Lower lobe of right lung (tissue), 2 donors: ENCODE results near the gene SYNGR4. TPM values are rescaled to one million over a fixed set of nuclear protein-coding genes. Genes with fewer than 3 reads are reported as not detected.
"Not testable (repeated sequence)": the region's sequence is repeated elsewhere in the genome, so short reads cannot be mapped to it uniquely, and the experiment has no call there.

ENCODE experiments used
- ATAC-seq, 2 donors: fragments of 200-7000 bp; cut with Tn5 transposase; one replicate each; pipeline ENCODE4 v1.9.1; 2020 to 2022; ENCODE audit warnings: mild to moderate bottlenecking in 2 of 2, moderate library complexity in 2 of 2
- DNase-seq: peaks from one replicate; pipeline ENCODE4 v3.0.0-alpha.2; 2020
- H3K27ac ChIP-seq: fragments of 200-600 bp; one replicate; pipeline ENCODE4 v1.8.0; 2022
- H3K27me3 ChIP-seq: fragments of 200-600 bp; one replicate; pipeline ENCODE4 v1.8.0; 2022; ENCODE audit warnings: low read depth
- H3K36me3 ChIP-seq: fragments of 200-600 bp; one replicate; pipeline ENCODE4 v1.8.0; 2022; ENCODE audit warnings: mild to moderate bottlenecking
- H3K4me1 ChIP-seq: fragments of 200-600 bp; one replicate; pipeline ENCODE4 v1.8.0; 2022
- H3K4me3 ChIP-seq: fragments of 200-600 bp; one replicate; pipeline ENCODE4 v1.8.0; 2022; ENCODE audit warnings: mild to moderate bottlenecking
- H3K9me3 ChIP-seq: fragments of 200-600 bp; one replicate; pipeline ENCODE4 v1.8.0; 2022
- intact Hi-C: fragments of 100-400 bp; cut with DNase I; formaldehyde crosslinking; loops from one replicate; pipeline ENCODE4 v1.11.0; 2022
- total RNA-seq: library from RNA; stranded (reverse); fragmentation: NEBNext Ultra II Directional; extraction: Animal tissue kit (Norgen Biotek cat#: 25700); gene quantifications from one replicate; pipeline ENCODE4 v1.2.1, GENCODE V29; 2021
- TF ChIP-seq, protein P1 (sequence below): fragments of 200-600 bp; IDR thresholded peaks from one replicate; pipeline ENCODE4 v1.8.0; 2022; ENCODE audit warnings: antibody characterized with exemption, mild to moderate bottlenecking
- donor health status: DM: no; HTN: yes; CAD: no; lungs with severe emphysema.

SYNGR4 gene
- total RNA-seq, 1 donor from 2014 or later: not detected

DNA sequence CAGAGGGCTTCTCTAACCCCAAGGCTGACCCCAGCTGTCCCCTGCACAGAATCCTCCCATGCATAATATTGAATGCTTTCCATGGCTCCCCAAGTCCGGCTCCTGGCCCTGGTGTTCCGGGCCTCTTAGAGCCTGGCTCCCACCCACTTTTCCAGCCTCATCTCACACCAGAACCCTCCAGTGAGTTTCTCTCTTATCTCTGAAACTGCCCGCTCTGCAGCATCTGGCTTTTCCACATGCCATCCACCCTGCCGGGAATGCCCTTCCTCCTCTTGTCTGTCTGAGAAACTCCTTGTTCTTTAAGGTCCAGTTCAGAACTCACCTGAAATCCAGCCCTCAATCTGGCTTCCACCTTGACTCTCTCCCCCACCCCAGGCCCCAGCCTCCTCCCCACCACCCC is 6.8 kb downstream of the SYNGR4 start:
- ATAC-seq: no peak
- H3K9me3 ChIP-seq: no peaks in the 10 kb centered on the region
- intact Hi-C loops: no loop called here

DNA sequence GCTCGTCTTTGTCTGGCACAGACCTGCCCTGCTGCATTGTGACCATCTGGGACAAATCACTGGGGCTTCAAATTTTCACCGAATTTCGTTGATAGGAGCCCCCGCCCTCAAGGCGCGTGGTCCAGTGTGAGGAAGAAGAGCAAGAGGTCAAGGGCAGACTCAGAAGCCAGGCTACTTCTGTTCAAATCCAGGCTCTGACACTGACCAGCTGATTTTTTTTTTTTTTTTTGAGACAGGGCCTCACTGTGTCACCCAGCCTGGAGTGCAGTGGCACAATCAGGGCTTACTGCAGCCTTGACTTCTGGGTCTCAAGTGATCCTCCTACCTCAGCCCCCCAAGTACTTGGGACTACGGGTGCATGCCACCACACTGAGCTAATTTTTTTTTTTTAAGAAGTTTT is 7.2 kb downstream of the SYNGR4 start:
- no peak overlapping the region for H3K4me3 ChIP-seq
- no peaks in the 10 kb centered on the region for H3K4me1 ChIP-seq
- H3K27me3 ChIP-seq: no peaks in the 10 kb centered on the region
- H3K9me3 ChIP-seq: no peaks in the 10 kb centered on the region
- H3K27ac ChIP-seq: no peak overlapping the region
- TF ChIP-seq, protein P1, sequence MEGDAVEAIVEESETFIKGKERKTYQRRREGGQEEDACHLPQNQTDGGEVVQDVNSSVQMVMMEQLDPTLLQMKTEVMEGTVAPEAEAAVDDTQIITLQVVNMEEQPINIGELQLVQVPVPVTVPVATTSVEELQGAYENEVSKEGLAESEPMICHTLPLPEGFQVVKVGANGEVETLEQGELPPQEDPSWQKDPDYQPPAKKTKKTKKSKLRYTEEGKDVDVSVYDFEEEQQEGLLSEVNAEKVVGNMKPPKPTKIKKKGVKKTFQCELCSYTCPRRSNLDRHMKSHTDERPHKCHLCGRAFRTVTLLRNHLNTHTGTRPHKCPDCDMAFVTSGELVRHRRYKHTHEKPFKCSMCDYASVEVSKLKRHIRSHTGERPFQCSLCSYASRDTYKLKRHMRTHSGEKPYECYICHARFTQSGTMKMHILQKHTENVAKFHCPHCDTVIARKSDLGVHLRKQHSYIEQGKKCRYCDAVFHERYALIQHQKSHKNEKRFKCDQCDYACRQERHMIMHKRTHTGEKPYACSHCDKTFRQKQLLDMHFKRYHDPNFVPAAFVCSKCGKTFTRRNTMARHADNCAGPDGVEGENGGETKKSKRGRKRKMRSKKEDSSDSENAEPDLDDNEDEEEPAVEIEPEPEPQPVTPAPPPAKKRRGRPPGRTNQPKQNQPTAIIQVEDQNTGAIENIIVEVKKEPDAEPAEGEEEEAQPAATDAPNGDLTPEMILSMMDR: no peak
- ATAC-seq (no peak), DNase-seq (no peak)
- H3K36me3 ChIP-seq: no peaks in the 10 kb centered on the region
- intact Hi-C loops: no loop called here

More for the DNA sequence above, 6.8 kb downstream of the SYNGR4 start:
- Histone ChIP-seq H3K27me3 (no peaks in the 10 kb centered on the region), H3K4me3 (no peak overlapping the region), H3K27ac (no peak overlapping the region), H3K36me3 (no peaks in the 10 kb centered on the region), H3K4me1 (no peaks in the 10 kb centered on the region)
- DNase-seq: no peak
- TF ChIP-seq, protein P1: no peak

DNA sequence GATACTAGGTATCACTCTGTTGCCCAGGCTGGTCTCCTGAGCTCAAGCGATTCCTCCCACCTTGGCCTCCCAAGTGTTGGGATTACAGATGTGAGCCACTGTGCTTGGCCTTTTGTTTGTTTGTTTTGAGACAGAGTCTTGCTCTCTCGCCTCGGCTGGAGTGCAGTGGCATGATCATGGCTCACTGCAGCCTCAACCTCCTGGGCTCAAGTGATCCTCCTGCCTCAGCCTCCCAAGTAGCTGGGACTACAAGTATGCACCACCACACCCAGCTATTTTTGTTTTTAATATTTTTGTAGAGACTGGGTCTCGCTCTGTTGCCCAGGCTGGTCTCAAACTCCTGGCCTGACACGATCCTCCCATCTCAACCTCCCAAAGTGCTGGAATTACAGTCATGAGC is 7.6 kb downstream of the SYNGR4 start:
- H3K9me3 ChIP-seq, H3K4me1 ChIP-seq, H3K36me3 ChIP-seq, ATAC-seq, H3K27me3 ChIP-seq, H3K4me3 ChIP-seq, DNase-seq, H3K27ac ChIP-seq, intact Hi-C loops: not testable (repeated sequence)

DNA sequence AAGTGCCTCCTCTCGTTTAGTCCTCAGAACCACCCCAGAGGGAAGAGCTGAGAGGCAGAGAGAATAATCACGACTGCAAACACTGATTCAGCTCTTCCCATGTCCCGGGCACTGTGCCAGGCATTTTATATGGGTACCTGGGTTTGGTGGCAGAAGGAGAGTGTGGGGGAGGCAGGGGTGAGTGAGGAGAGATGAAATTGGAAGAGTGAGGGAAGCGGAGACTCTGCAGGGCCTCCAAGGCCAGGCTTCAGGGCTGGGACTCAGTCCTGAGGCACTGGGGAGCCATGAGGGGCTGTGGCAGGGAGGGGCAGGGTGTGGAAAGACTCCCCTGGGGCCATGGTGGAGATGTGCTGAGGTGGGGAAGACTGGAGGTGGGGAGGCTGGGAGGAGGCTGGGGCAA is 8.7 kb downstream of the SYNGR4 start:
- H3K27ac ChIP-seq: no peak overlapping the region
- DNase-seq: no peak
- TF ChIP-seq, protein P1: no peak
- H3K27me3 ChIP-seq: no peaks in the 10 kb centered on the region
- H3K4me3 ChIP-seq: no peak overlapping the region
- no peaks in the 10 kb centered on the region for H3K36me3 ChIP-seq
- H3K9me3 ChIP-seq: no peaks in the 10 kb centered on the region
- intact Hi-C loops: no loop called here
- no peaks in the 10 kb centered on the region for H3K4me1 ChIP-seq
- ATAC-seq: no peak

DNA sequence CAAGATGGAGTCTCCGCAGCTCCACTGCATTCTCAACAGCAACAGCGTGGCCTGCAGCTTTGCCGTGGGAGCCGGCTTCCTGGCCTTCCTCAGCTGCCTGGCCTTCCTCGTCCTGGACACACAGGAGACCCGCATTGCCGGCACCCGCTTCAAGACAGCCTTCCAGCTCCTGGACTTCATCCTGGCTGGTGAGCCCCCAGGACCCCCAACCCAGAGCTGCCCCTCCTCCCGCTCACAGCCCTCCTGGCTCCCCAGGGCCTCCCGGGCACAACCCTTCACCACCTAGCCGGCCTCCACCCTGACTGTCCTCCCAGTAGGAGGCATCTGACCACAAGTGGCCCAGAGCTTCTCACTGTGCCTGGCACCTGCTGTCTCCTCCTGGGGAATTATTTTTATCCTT is 9.4 kb downstream of the SYNGR4 start:
- Histone ChIP-seq H3K4me1 (no peaks in the 10 kb centered on the region), H3K36me3 (no peaks in the 10 kb centered on the region), H3K27ac (no peak overlapping the region), H3K27me3 (no peaks in the 10 kb centered on the region), H3K4me3 (no peak overlapping the region), H3K9me3 (no peaks in the 10 kb centered on the region)
- intact Hi-C loops: no loop called here
- TF ChIP-seq, protein P1: no peak
- DNase-seq: no peak
- ATAC-seq: no peak

DNA sequence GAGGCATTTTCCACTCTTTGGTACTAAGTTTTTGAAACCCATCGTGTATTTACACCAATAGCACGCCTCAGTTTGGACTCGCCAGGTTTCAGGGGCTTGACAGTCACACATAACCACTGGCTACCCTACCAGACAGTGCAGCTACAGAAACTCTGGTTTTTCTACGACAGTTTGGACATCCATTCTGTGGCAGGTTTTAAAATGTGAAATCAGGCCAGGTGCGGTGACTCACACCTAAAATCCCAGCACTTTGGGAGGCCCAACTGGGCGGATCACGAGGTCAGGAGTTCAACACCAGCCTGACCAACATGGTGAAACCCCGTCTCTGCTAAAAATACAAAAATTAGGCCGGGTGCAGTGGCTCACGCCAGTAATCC is 14.0 kb downstream of the SYNGR4 start:
- peak in 1 of 2 donors; percentile 23 for ATAC-seq
- DNase-seq: no peak
- intact Hi-C loops: no loop called here
- TF ChIP-seq, protein P1: no peak
- Histone ChIP-seq H3K4me3 (no peak overlapping the region), H3K27me3 (no peaks in the 10 kb centered on the region), H3K36me3 (peaks cover 20% of the 10 kb centered on the region), H3K9me3 (no peaks in the 10 kb centered on the region), H3K27ac (no peak overlapping the region), H3K4me1 (no peaks in the 10 kb centered on the region)
